ENCODE data around the gene CEP57. TPM values are rescaled to one million over a fixed set of nuclear protein-coding genes. Genes with fewer than 3 reads are reported as not detected.

The CEP57 gene
- total RNA-seq, 1 experiment from 2014 or later: 73.7 TPM

DNA sequence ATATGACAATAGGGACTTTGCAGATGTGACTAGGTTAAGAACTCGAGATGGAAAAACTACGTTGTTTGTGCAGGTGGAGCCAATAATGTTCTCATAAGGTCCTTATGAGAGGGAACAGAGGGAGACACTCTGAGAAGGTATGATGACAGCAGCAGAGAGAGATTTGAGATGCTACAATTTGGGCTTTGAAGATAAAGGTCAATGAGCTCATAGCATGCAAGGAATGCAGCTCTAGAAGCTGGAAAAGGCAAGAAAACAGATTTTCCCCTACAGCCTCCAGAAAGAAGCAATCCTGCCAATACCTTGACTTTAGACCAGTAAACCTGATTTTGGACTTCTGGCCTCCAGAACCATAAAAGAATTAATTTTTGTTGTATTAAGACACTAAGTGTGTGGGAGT is 21.8 kb upstream of the CEP57 start:
- peaks cover 25% of the 10 kb centered on the region for H3K36me3 Mint-ChIP-seq (ENCODE audit: insufficient read depth, unreplicated experiment)
- H3K27ac Mint-ChIP-seq (ENCODE audit: low read depth, unreplicated experiment): no peak overlapping the region
- H3K9me3 Mint-ChIP-seq (ENCODE audit: unreplicated experiment): no peaks in the 10 kb centered on the region
- no TSS peak for BruUV-seq (replicated peaks)
- POLR2A ChIA-PET: interaction anchor here (0.6 to 2.4 kb wide), 9 partner anchors 21 to 1077 kb away, joined by 3 to 10 read pairs (median 5); partner anchors contain the start of genes CEP57, CWC15, FAM76B and KDM4D
- peaks cover 10% of the 10 kb centered on the region for H3K4me1 Mint-ChIP-seq (ENCODE audit: insufficient read depth, unreplicated experiment)
- no peak for TF ChIP-seq CTCF (IDR thresholded peaks at IDR 0.05; ENCODE audit: unreplicated experiment)
- no peak overlapping the region for H3K4me3 Mint-ChIP-seq (ENCODE audit: unreplicated experiment)
- intact Hi-C loops (cut with micrococcal nuclease): loop anchor here (10.0 kb wide), 1 partner anchor 656 kb away; no protein-coding TSS in a partner anchor
- CTCF ChIA-PET: interaction anchor here (0.6 to 12.7 kb wide), 4 partner anchors 23 to 661 kb away, joined by 3 to 302 read pairs (median 8); no protein-coding TSS in a partner anchor
- no peaks in the 10 kb centered on the region for H3K27me3 Mint-ChIP-seq (ENCODE audit: insufficient read depth, unreplicated experiment)
- no peak for DNase-seq (ENCODE audit: unreplicated experiment)

DNA sequence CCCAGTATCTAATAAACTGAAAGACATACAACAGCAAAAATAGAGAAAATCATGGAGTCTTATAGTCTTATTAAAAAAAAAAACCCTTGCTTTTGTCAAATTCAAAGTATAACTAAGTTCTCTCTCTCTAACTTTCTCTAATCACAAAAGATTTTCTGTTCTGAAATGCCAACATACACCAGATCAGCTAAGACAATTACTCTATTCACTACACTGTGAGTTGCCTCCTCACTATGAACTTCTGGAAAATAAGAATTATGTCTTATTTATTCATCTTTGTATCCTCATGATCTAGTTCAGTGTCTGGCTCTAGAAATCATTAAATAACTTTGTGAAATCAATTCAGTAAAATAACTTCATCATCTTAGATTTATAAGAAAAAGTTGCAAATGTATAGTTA is 13.4 kb upstream of the CEP57 start:
- H3K27ac Mint-ChIP-seq (ENCODE audit: low read depth, unreplicated experiment): no peak overlapping the region
- H3K36me3 Mint-ChIP-seq (ENCODE audit: insufficient read depth, unreplicated experiment): peaks cover 98% of the 10 kb centered on the region
- intact Hi-C loops (cut with micrococcal nuclease): no loop called here
- no peak for TF ChIP-seq CTCF (IDR thresholded peaks at IDR 0.05; ENCODE audit: unreplicated experiment)
- H3K27me3 Mint-ChIP-seq (ENCODE audit: insufficient read depth, unreplicated experiment): no peaks in the 10 kb centered on the region
- no peaks in the 10 kb centered on the region for H3K9me3 Mint-ChIP-seq (ENCODE audit: unreplicated experiment)
- no peaks in the 10 kb centered on the region for H3K4me1 Mint-ChIP-seq (ENCODE audit: insufficient read depth, unreplicated experiment)
- no peak for DNase-seq (ENCODE audit: unreplicated experiment)
- BruUV-seq (replicated peaks): no TSS peak
- no peak overlapping the region for H3K4me3 Mint-ChIP-seq (ENCODE audit: unreplicated experiment)
- ChIA-PET POLR2A (interaction anchor here (0.7 to 5.6 kb wide), 2 partner anchors 13 to 669 kb away, joined by 3 to 49 read pairs; partner anchors contain the start of genes CEP57 and FAM76B), CTCF (interaction anchor here (0.6 to 0.9 kb wide), 2 partner anchors 294 to 622 kb away, joined by 3 read pairs; no protein-coding TSS in a partner anchor)

DNA sequence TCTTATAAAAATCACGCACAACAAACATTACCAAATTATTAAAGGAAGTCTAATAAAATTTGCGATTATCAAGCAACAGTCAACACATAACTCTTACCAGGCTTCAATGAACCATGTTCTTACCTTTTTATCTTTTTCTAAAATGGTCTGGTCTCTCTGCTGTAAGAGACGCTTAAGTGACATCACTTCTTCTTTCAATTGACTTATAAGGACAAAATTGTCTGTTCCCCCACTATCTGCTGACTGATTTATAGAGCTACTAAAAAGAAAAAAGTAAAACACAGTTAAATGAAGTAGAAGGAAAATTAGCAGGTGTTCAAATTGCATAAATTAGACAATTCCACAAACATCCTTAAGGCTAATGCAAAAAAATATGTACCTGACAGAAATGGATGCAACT is 11.6 kb upstream of the CEP57 start:
- H3K9me3 Mint-ChIP-seq (ENCODE audit: unreplicated experiment): no peaks in the 10 kb centered on the region
- no TSS peak for BruUV-seq (replicated peaks)

GRCh38 chr11:95780544-95780943 is 9.8 kb upstream of the CEP57 start:
- H3K36me3 Mint-ChIP-seq (ENCODE audit: insufficient read depth, unreplicated experiment): peaks cover 94% of the 10 kb centered on the region
- ChIA-PET POLR2A (interaction anchor here (0.6 to 5.6 kb wide), 2 partner anchors 9 to 624 kb away, joined by 3 to 49 read pairs; partner anchors contain the start of genes CEP57 and FAM76B), CTCF (interaction anchor here (0.6 to 1.5 kb wide), 4 partner anchors 8 to 614 kb away, joined by 3 read pairs; no protein-coding TSS in a partner anchor)
- H3K9me3 Mint-ChIP-seq (ENCODE audit: unreplicated experiment): no peaks in the 10 kb centered on the region
- H3K4me1 Mint-ChIP-seq (ENCODE audit: insufficient read depth, unreplicated experiment): no peaks in the 10 kb centered on the region
- intact Hi-C loops (cut with micrococcal nuclease): no loop called here
- H3K4me3 Mint-ChIP-seq (ENCODE audit: unreplicated experiment): no peak overlapping the region
- BruUV-seq (replicated peaks): no TSS peak
- no peak overlapping the region for H3K27ac Mint-ChIP-seq (ENCODE audit: low read depth, unreplicated experiment)
- DNase-seq (ENCODE audit: unreplicated experiment): no peak
- TF ChIP-seq CTCF (IDR thresholded peaks at IDR 0.05; ENCODE audit: unreplicated experiment): no peak
- H3K27me3 Mint-ChIP-seq (ENCODE audit: insufficient read depth, unreplicated experiment): no peaks in the 10 kb centered on the region

More for the DNA sequence above, 11.6 kb upstream of the CEP57 start:
- ChIA-PET POLR2A (interaction anchor here (5.6 kb wide), 1 partner anchor 11 kb away, joined by 49 read pairs; the partner anchor contains the start of genes CEP57 and FAM76B), CTCF (interaction anchor here (1.0 kb wide), 1 partner anchor 708 kb away, joined by 5 read pairs; no protein-coding TSS in a partner anchor)
- no peak overlapping the region for H3K27ac Mint-ChIP-seq (ENCODE audit: low read depth, unreplicated experiment)
- DNase-seq (ENCODE audit: unreplicated experiment): no peak
- no peak for TF ChIP-seq CTCF (IDR thresholded peaks at IDR 0.05; ENCODE audit: unreplicated experiment)
- H3K36me3 Mint-ChIP-seq (ENCODE audit: insufficient read depth, unreplicated experiment): peaks cover 98% of the 10 kb centered on the region
- intact Hi-C loops (cut with micrococcal nuclease): no loop called here
- H3K4me3 Mint-ChIP-seq (ENCODE audit: unreplicated experiment): no peak overlapping the region
- H3K4me1 Mint-ChIP-seq (ENCODE audit: insufficient read depth, unreplicated experiment): no peaks in the 10 kb centered on the region
- no peaks in the 10 kb centered on the region for H3K27me3 Mint-ChIP-seq (ENCODE audit: insufficient read depth, unreplicated experiment)
